NCI-H1436 (cell line): Measurements from ENCODE around the gene CERS6.

Experiments used
- DNase-seq: peaks from one replicate; lab custom pipeline; 2025; lab: John Stamatoyannopoulos, UW

CERS6 gene

DNA sequence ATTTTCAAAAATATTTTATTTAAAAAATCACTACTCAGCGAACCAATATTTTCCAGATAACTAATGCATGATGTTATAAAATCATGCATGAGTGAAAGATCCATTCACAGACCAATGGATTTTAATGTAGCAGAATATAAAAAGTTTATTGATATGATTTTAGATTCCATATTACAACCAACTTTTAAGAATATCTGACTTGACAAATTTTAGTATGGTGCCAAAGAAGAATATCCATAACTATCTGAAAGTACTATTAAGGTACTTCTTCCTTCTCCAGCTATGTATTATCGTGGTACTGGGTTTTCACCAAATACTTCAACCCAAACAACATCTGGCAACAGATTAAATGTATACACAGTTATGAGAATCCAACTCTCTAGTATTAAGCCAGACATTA, 246.5 kb downstream of the CERS6 start:
- DNase-seq: no peak

- no peak for DNase-seq
Measured at GRCh38 chr2:168703926-168704325, 247.9 kb downstream of the CERS6 start.

DNA sequence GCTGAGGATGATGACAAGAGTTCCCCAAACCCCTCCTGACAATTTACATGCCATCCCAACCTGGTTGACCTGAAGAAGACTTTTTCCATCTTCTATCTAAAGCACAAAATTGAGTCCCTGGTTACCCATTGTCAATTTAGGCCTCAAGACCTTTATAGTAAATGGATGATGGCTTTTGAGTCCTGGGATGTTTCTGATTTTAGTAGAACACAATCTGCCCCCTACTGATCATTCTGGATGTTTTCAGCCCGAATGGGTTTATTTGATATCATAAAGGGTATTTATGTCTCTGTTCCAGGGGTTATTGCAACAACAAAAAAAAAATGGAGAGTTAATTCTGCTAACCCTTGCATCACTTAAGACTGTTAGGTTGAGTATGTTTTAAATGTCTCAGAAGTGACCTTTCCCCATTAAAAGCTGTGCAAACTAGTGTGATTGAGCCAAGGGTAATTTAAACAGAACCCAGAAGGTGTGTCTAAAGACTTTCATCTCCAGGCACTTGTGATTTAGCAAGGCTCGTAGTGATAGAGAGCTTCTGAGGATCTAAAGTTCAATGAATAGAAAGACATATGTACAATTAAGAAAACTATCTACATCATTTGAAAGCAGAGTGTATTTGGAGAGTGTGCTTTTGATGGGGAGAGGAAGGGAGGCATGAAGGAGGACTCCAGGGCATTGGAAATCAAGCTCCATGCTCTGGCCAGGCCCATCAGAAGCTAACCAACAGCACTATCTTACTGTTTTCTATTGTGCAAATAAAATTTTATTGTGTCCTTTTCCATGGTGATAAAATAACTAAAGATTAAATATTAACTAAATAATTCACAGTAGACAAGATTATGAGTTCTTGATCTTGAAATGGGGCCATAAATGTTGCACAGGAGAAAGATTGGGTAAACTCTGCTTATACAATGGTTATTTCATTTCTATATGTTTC, 249.7 kb downstream of the CERS6 start:
- DNase-seq: no peak

- DNase-seq: no peak
Measured at GRCh38 chr2:168706806-168707205, 250.7 kb downstream of the CERS6 start.

DNA sequence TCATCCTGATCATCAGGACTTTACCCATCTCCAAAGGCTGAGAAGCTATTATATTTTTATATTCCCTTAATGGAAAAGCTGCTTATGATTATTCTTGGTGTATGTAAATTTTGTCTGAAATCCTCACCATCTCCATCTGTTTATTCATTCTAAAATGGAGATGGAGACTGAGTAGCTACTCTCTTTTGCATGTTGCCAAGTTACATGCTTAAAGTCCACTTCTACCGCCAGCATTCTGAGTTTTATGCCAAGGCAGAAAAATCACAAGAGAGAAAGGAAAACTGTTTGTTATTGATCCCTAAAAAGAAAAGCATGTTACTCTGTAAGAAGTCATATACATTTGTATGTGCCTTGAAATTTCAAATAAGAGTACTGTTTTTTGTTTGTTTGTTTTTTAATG, 252.0 kb downstream of the CERS6 start:
- no peak for DNase-seq

- no peak for DNase-seq
Measured at GRCh38 chr2:168710754-168711467, 254.8 kb downstream of the CERS6 start.

GRCh38 chr2:168712053-168712452, 256.0 kb downstream of the CERS6 start:
- DNase-seq: no peak

- DNase-seq: no peak
Measured at GRCh38 chr2:168713325-168713724, 257.3 kb downstream of the CERS6 start.

GRCh38 chr2:168715849-168716248, 259.8 kb downstream of the CERS6 start:
- DNase-seq: no peak

GRCh38 chr2:168716839-168717238, 260.8 kb downstream of the CERS6 start:
- no peak for DNase-seq

DNA sequence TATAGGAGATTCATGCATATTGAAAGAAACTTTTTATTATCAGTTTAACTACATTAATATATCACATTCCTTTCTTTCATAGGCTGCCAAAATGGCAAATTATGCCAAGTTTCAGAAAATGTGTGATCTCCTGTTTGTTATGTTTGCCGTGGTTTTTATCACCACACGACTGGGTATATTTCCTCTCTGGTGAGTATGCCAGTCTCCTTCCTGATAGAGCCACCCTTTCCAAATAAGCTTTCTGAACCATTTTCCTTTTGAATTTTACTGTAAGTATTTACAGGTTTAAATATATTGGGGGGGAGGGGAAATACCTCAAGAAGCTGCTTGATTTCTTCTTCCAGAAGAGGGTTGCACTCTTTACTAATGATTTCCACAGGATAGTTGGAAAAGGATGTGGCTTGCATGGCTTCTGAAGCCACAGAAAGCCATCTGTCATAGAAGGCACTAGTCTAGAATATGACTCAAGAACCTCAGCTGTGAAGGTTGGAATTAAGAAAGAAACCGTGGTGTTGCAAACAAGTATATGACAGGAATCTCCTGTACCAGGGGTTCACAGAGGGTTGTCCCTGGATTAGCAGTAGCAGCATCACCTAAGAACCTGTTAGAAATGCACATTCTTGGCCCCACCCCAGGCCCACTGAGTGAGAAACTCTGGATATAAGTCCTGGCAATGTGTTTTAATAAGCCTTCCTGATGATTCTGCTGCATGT, 261.9 kb downstream of the CERS6 start:
- no peak for DNase-seq

- no peak for DNase-seq
Measured at GRCh38 chr2:168718622-168719021, 262.6 kb downstream of the CERS6 start.

DNA sequence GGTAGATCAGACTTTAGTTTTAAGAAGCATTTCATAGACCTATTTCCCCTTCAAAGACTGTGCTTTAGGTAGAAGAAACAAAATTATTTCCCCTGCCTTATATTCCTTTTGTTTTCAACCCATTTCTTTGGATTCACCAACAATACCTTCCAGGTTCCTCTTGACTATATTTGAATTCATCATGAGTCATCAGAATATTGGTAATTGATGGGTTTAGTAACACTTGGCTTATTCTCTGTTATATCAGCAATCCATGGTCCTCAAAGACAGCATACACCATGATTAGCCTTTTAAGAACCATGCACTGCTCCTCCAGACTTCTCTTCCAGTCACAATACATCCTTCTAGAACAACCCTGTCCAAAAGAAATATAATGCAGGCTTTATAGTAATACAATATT, 263.4 kb downstream of the CERS6 start:
- no peak for DNase-seq

GRCh38 chr2:168722592-168722991, 266.5 kb downstream of the CERS6 start:
- no peak for DNase-seq

DNA sequence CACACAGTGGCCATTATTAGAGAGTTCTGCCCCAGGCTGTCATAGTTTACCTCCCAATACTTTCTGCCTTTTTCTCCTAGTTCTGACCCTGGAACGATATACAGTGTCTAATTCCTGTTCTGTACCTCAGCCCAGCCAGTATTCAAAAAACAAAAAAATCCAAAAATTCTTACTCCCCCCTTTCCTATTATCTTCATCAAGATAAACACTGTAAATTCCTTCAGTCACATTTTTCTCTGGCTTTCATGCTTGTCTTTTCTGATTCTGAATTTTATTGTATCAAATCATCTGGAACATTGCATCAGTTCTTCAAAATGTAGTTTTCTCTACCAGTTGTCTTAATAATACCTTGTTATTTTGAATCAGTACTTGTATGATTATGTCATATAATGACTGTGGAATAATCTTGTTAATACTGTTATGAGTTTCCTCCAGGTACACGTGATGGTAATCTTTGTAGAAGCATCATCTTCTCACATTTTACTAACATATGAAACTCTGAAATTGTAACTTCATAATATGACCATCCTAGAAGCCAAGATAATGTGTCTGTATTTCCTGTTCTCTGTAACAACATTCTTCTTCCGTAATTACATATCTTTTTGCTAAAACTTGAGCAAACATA, 267.3 kb downstream of the CERS6 start:
- no peak for DNase-seq

- no peak for DNase-seq
Measured at GRCh38 chr2:168726375-168726774, 270.3 kb downstream of the CERS6 start.

GRCh38 chr2:168727904-168728470, 271.9 kb downstream of the CERS6 start:
- no peak for DNase-seq

- no peak for DNase-seq
Measured at GRCh38 chr2:168729455-168729854, 273.4 kb downstream of the CERS6 start.

GRCh38 chr2:168730344-168730743, 274.3 kb downstream of the CERS6 start:
- DNase-seq: no peak

DNA sequence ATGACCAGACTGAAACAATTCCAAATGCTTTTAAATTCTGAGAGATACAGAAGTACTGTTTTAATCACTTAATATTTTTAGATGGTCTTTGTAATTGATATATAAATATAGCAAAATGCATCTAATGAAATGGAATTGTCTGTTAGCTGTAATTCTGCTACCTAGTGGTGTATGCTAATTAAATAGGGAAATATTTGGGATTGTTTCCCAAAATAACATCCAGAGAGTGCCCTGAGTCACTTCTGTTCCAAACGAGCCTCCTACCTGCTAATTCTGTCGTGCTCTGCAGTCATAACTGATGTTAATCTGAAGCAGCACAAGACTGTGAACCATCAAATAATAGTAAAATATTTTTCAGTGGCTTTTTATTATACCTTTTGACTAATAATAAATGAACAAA, 274.9 kb downstream of the CERS6 start:
- no peak for DNase-seq

DNA sequence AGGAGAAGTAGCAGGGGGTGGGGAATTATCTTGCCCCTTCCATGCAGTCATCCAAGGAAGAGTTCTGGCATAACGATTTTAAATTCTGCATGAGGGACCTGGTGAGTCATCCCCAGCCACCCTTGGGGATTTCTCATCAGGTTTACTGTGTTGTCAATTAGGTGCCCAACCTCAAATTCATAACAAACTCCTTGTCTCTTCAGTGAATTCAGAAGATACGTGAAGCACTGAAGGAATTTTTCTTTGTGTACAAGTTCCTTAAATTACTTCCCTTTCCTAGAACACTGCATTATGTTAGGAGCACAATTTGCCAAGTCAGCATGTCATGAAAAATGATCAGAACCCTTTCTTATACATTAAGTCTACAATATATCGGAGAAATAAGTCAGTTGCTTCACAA, 275.5 kb downstream of the CERS6 start:
- no peak for DNase-seq

DNA sequence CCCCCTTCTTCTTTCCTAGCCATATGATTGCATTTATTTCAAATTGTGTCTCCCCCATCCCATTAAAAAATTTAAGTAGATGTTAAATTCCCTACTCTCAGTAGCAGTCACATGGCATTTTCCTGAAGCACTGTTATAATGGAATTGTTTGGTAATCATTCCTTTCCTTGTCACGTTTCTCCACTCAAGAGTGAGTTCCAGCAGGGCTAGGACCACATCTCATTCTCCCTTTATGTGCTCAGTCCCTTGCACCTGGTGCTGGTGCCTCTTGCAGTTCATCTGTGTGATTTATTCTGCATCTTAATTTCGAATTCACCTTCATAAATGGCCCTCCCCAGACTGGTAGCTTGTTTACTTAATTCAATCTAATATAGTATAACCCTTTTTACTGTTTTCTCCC, 276.0 kb downstream of the CERS6 start:
- DNase-seq: no peak
